K562 (cell line): ENCODE data around the gene PTPRC. TPM values are rescaled to one million over a fixed set of nuclear protein-coding genes. Genes with fewer than 3 reads are reported as not detected.

ENCODE experiments used
- ATAC-seq: fragments of 200-7000 bp; cut with Tn5 transposase; 3 replicates; pipeline ENCODE4 v1.9.1; 2020; ENCODE audit warnings: moderate library complexity
- BruUV-seq: library from RNA; stranded (reverse); fragments of 400-500 nt; replicated peaks from 2 replicates; lab custom pipeline; 2021; lab: Mats Ljungman, UMichigan
- CTCF ChIA-PET: fragments of 300-600 bp; formaldehyde crosslinking; extraction: SDS; loops from one replicate; lab custom pipeline; 2021; ENCODE audit warnings: low intra/inter-chr PET ratio; lab: Yijun Ruan, JAX
- POLR2A ChIA-PET: fragments of 300-600, 350-650 bp; sonication (Branson Sonifier 250); formaldehyde crosslinking; extraction: SDS; loops from one replicate; lab custom pipeline; 2021; ENCODE audit warnings: antibody characterized with exemption, inconsistent platforms; lab: Yijun Ruan, JAX
- DNase-seq, 4 experiments: peaks; one replicate each; pipeline versions ENCODE4 v3.0.0 to v3.0.0-alpha.2; 2011 to 2018; ENCODE audit warnings: low spot score in 3 of 4, mixed read lengths in 3 of 4; ENCODE audit errors: extremely low read depth in 1 of 4
- FAIRE-seq: peaks from 2 replicates; lab custom pipeline; 2011; peaks lifted over from hg19 to GRCh38; lab: Jason Lieb, UNC
- H2AFZ ChIP-seq: 2 replicates; pipeline ENCODE4 v1.6.0; 2011; ENCODE audit warnings: low read depth, low read length, control low read depth, inconsistent platforms
- H3K27ac ChIP-seq: fragments of 200-600 bp; 3 replicates; pipeline ENCODE4 v1.8.0; 2011; ENCODE audit warnings: low read depth, mild to moderate bottlenecking, control low read depth, inconsistent platforms, low read length, moderate library complexity, mixed read lengths; ENCODE audit errors: extremely low read depth
- H3K27me3 ChIP-seq, 2 experiments: fragments of 300-600 bp in 1 of 2; 2 replicates in 1 of 2; 3 replicates in 1 of 2; pipeline versions ENCODE4 v1.6.0 to v1.8.0; 2011; ENCODE audit warnings: inconsistent platforms in 2 of 2, low read length in 2 of 2, mild to moderate bottlenecking in 1 of 2, mixed read lengths in 1 of 2, moderate library complexity in 1 of 2; ENCODE audit not compliant: control insufficient read depth in 2 of 2, insufficient read depth in 2 of 2
- H3K36me3 ChIP-seq: fragments of 300-600 bp; 3 replicates; pipeline ENCODE4 v1.8.0; 2011; ENCODE audit warnings: mild to moderate bottlenecking, low read length, inconsistent platforms; ENCODE audit not compliant: control insufficient read depth, insufficient read depth
- H3K4me1 ChIP-seq, 2 experiments: fragments of 200-600 bp in 1 of 2; replicated peaks in 1 of 2; 2 replicates in 1 of 2; 3 replicates in 1 of 2; pipeline versions ENCODE4 v1.5.1 to v1.8.0; 2011; ENCODE audit warnings: inconsistent platforms in 2 of 2, low read length in 2 of 2, mild to moderate bottlenecking in 1 of 2, mixed read lengths in 1 of 2, moderate library complexity in 1 of 2; ENCODE audit not compliant: control insufficient read depth in 2 of 2, insufficient read depth in 2 of 2
- H3K4me2 ChIP-seq: 2 replicates; pipeline ENCODE4 v1.6.1; 2011; ENCODE audit warnings: low read length, control low read depth, inconsistent platforms, mixed read lengths; ENCODE audit not compliant: insufficient read depth
- H3K4me3 ChIP-seq: fragments of 200-600 bp; sonication (generic), shearing (Covaris generic); 2 replicates; pipeline ENCODE4 v1.5.1; 2016; ENCODE audit warnings: control low read depth, inconsistent platforms
- H3K79me2 ChIP-seq: fragments of 200-600 bp; 3 replicates; pipeline ENCODE4 v1.8.0; 2011; ENCODE audit warnings: low read length, inconsistent platforms; ENCODE audit not compliant: control insufficient read depth, insufficient read depth
- H3K9ac ChIP-seq, 2 experiments: 2 replicates each; pipeline versions ENCODE4 v1.6.0 to v1.6.1; 2011; ENCODE audit warnings: low read depth in 2 of 2, low read length in 2 of 2, control low read depth in 1 of 2, inconsistent platforms in 1 of 2, mild to moderate bottlenecking in 1 of 2, mixed read lengths in 1 of 2; ENCODE audit not compliant: insufficient read depth in 1 of 2
- H3K9me1 ChIP-seq: one replicate; pipeline ENCODE4 v1.6.0; 2011; ENCODE audit warnings: inconsistent platforms, mild to moderate bottlenecking, low read length, moderate library complexity; ENCODE audit not compliant: control insufficient read depth, insufficient read depth
- H3K9me3 ChIP-seq: replicated peaks from 2 replicates; pipeline ENCODE4 v1.5.1; 2011; ENCODE audit warnings: low read depth, low read length, inconsistent platforms; ENCODE audit not compliant: control insufficient read depth, insufficient read depth
- H4K20me1 ChIP-seq: replicated peaks from 2 replicates; pipeline ENCODE4 v1.6.1; 2011; ENCODE audit warnings: low read length, inconsistent platforms, mixed read lengths; ENCODE audit not compliant: control insufficient read depth, insufficient read depth
- CSDE1 ChIP-seq, 2 experiments: fragments of 450-650 bp; IDR thresholded peaks; 2 replicates each; pipeline ENCODE4 v1.6.1; 2016; ENCODE audit warnings: mild to moderate bottlenecking in 1 of 2
- GTF2E2 ChIP-seq: fragments of 200-800 bp; sonication (Bioruptor generic); IDR thresholded peaks from 2 replicates; pipeline ENCODE4 v1.6.1; 2016; ENCODE audit warnings: missing genetic modification characterization, missing compliant biosample characterization
- KHSRP ChIP-seq: fragments of 450-650 bp; IDR thresholded peaks from 2 replicates; pipeline ENCODE4 v1.6.1; 2017
- MAFF ChIP-seq: IDR thresholded peaks from 2 replicates; pipeline ENCODE4 v1.6.1; 2012; ENCODE audit warnings: low read length, improper control_type of control experiment
- NFXL1 ChIP-seq: fragments of 450-650 bp; formaldehyde crosslinking; IDR thresholded peaks from 2 replicates; pipeline ENCODE4 v1.4.0; 2021; ENCODE audit warnings: mild to moderate bottlenecking
- SRSF3 ChIP-seq: fragments of 200-400 bp; formaldehyde crosslinking; IDR thresholded peaks from 2 replicates; pipeline ENCODE4 v1.6.1; 2016; ENCODE audit warnings: mild to moderate bottlenecking, low read length, moderate library complexity; ENCODE audit not compliant: insufficient read depth
- STAG1 ChIP-seq: sonication (generic); formaldehyde crosslinking; IDR thresholded peaks from 2 replicates; pipeline ENCODE4 v1.5.0; 2020; ENCODE audit warnings: missing genetic modification reagents, borderline replicate concordance
- U2AF1 ChIP-seq: fragments of 200-400 bp; formaldehyde crosslinking; optimal IDR thresholded peaks from 2 replicates; pipeline ENCODE3; 2017; ENCODE audit warnings: mild to moderate bottlenecking, low read depth, low read length, moderate library complexity
- WGBS: fragments of 100-300 bp; shearing (Covaris generic); methylation state at CpG from one replicate; pipeline ENCODE4 v1.1.6; 2016; ENCODE audit warnings: low coverage, mixed read lengths; ENCODE audit not compliant: insufficient coverage; ENCODE audit errors: missing lambda C conversion rate; 5-methylcytosine and 5-hydroxymethylcytosine counted together
- in situ Hi-C: fragments of 300-500 bp; cut with MboI; formaldehyde crosslinking; loops from 4 replicates; pipeline ENCODE4 v1.15.0; 2018; ENCODE audit warnings: inconsistent platforms, mixed read lengths
- intact Hi-C: fragments of 100-400 bp; cut with micrococcal nuclease; formaldehyde crosslinking; loops from 2 replicates; pipeline ENCODE4 v1.14.2; 2022
- polyA plus RNA-seq, 8 experiments: library from polyadenylated mRNA; depleted of rRNA in 4 of 8; stranded (reverse) in 5 of 8; unstranded in 3 of 8; fragments of >200 nt; fragmentation: Nextera tagmentation in 2 of 8; fragmentation: Illumina TruSeq in 1 of 8; extraction: Ambion mirVana in 2 of 8; extraction: Trizol in 1 of 8; gene quantifications; 2 replicates each; pipeline versions ENCODE4 v1.2.1 to v1.2.3, GENCODE V29; 2011 to 2014; ENCODE audit warnings: inconsistent platforms in 1 of 8, missing spikeins in 1 of 8
- total RNA-seq, 7 experiments: library from RNA; depleted of rRNA in 6 of 7; stranded (reverse); fragments of >200 nt in 6 of 7; fragmentation: Illumina TruSeq in 2 of 7; extraction: Trizol in 2 of 7; gene quantifications; 2 replicates each; pipeline versions ENCODE4 v1.2.1 to v1.2.3, GENCODE V29; 2011 to 2021; ENCODE audit warnings: low replicate concordance in 1 of 7
- TF ChIP-seq, protein P1 (sequence below): fragments of 450-650 bp; formaldehyde crosslinking; IDR thresholded peaks from 2 replicates; pipeline ENCODE4 v1.4.0; 2020; ENCODE audit warnings: mild to moderate bottlenecking, moderate library complexity

The PTPRC gene
- total and polyA plus RNA-seq, 9 of the 15 experiments (the other 6 are each of a cell fraction or from before 2014, with no cell fraction given), result 7.1 to 107 (median 62.9) TPM

DNA sequence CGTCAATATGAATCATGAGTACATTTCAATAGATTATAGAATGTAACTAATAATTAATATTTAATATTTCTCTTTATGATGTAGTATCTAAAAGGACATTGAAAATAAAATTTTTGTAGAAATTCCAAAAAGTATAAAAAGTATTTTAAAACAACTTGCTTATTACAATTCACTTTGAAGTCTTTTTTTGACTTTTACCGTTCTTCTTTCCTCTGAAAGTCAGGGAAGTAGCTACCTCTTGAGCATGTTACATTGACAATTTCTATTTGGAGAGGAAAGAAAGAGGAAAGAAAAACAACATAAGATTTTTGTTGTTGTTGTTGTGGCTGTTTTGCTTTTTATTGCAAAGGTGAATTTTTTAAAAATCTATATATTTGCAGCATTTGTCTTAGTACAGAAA, 1.3 kb downstream of the PTPRC start:
- H3K4me1 ChIP-seq, result peaks cover 1 to 2% of the 10 kb centered on the region in 2 experiments; a peak in 2 of 5 replicates
- ChIA-PET POLR2A (interaction anchor here (2.0 kb wide), 1 partner anchor 9 kb away, joined by 6 read pairs; no protein-coding TSS in a partner anchor), CTCF (no interaction called here)
- H3K36me3 ChIP-seq, result no peaks in the 10 kb centered on the region
- H3K79me2 ChIP-seq, result peaks cover 62% of the 10 kb centered on the region
- H3K9ac ChIP-seq, result peak overlapping the region in 1 of 2 experiments; percentile 74; a peak in 2 of 4 replicates
- no peaks in the 10 kb centered on the region for H3K9me1 ChIP-seq
- H3K4me3 ChIP-seq, result peak overlapping the region; percentile 37
- no TSS peak for BruUV-seq
- H4K20me1 ChIP-seq, result no peaks in the 10 kb centered on the region
- ATAC-seq (no peak), FAIRE-seq (no peak), DNase-seq (no peak)
- no peaks in the 10 kb centered on the region for H3K27me3 ChIP-seq
- intact Hi-C loops (loop anchor here (2.0 to 5.0 kb wide), 2 partner anchors 17 to 643 kb away; no protein-coding TSS in a partner anchor), in situ Hi-C loops (no loop called here)
- WGBS, result 0% methylated on average over 2 of the region's 2 CpGs
- peak overlapping the region; percentile 30; the same call in 1 of the 2 replicates for H2AFZ ChIP-seq
- no peaks in the 10 kb centered on the region for H3K9me3 ChIP-seq
- TF ChIP-seq GTF2E2 (tag) (0 out of 2 replicates have a peak, but pooled peaks have one; percentile 2), KHSRP (no peak), CSDE1 (IDR thresholded peaks at IDR 0.05) (no peak), NFXL1 (no peak), U2AF1 (peak; percentile 26), SRSF3 (no peak), MAFF (no peak), STAG1 (CRISPR knock-in tag) (no peak)
- TF ChIP-seq, protein P1, sequence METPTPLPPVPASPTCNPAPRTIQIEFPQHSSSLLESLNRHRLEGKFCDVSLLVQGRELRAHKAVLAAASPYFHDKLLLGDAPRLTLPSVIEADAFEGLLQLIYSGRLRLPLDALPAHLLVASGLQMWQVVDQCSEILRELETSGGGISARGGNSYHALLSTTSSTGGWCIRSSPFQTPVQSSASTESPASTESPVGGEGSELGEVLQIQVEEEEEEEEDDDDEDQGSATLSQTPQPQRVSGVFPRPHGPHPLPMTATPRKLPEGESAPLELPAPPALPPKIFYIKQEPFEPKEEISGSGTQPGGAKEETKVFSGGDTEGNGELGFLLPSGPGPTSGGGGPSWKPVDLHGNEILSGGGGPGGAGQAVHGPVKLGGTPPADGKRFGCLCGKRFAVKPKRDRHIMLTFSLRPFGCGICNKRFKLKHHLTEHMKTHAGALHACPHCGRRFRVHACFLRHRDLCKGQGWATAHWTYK (CRISPR knock-in tag), result no peak
- H3K27ac ChIP-seq, result peak overlapping the region; percentile 79; the same call in 2 of the 3 replicates
- H3K4me2 ChIP-seq, result peak overlapping the region; percentile 57; the same call in 1 of the 2 replicates
